Cortex of kidney (tissue), 1 donor: ENCODE results near the gene NHS.

ENCODE experiments used
- DNase-seq: peaks from one replicate; lab custom pipeline; 2025; lab: John Stamatoyannopoulos, UW

Gene NHS

GRCh38 chrX:17736478-17736855 lies 361.5 kb downstream of the NHS start:
- no peak for DNase-seq

- DNase-seq: peak; percentile 37
Measured at GRCh38 chrX:17736856-17737709, 362.1 kb downstream of the NHS start, which contains the start of gene SCML1. SCML1 (plus strand) TSS chrX:17737493; CDS start chrX:17744187, 6,694 bp downstream.

- DNase-seq: no peak
Measured at GRCh38 chrX:17737710-17737985, 362.6 kb downstream of the NHS start.

- no peak for DNase-seq
Measured at GRCh38 chrX:17737986-17738713, 363.1 kb downstream of the NHS start.

- no peak for DNase-seq
Measured at GRCh38 chrX:17738737-17739535, 363.9 kb downstream of the NHS start.

- DNase-seq: no peak
Measured at GRCh38 chrX:17740137-17741122, 365.4 kb downstream of the NHS start.

- no peak for DNase-seq
Measured at GRCh38 chrX:17741123-17741511, 366.1 kb downstream of the NHS start.

GRCh38 chrX:17743913-17744312 lies 368.9 kb downstream of the NHS start:
- no peak for DNase-seq

GRCh38 chrX:17744896-17745523 lies 370.0 kb downstream of the NHS start:
- DNase-seq: no peak

- DNase-seq: no peak
Measured at GRCh38 chrX:17747692-17748091, 372.7 kb downstream of the NHS start.

- no peak for DNase-seq
Measured at GRCh38 chrX:17748684-17749083, 373.7 kb downstream of the NHS start.

- DNase-seq: no peak
Measured at GRCh38 chrX:17750436-17750835, 375.4 kb downstream of the NHS start.

- DNase-seq: no peak
Measured at GRCh38 chrX:17758382-17758781, 383.4 kb downstream of the NHS start.

GRCh38 chrX:17759990-17760389 lies 385.0 kb downstream of the NHS start:
- no peak for DNase-seq

GRCh38 chrX:17767734-17768133 lies 392.7 kb downstream of the NHS start:
- no peak for DNase-seq

- no peak for DNase-seq
Measured at GRCh38 chrX:17768997-17769396, 394.0 kb downstream of the NHS start.

- no peak for DNase-seq
Measured at GRCh38 chrX:17769701-17770269, 394.8 kb downstream of the NHS start.

GRCh38 chrX:17773221-17773876 lies 398.3 kb downstream of the NHS start:
- no peak for DNase-seq

GRCh38 chrX:17774053-17774452 lies 399.1 kb downstream of the NHS start:
- no peak for DNase-seq

- no peak for DNase-seq
Measured at GRCh38 chrX:17778997-17779396, 404.0 kb downstream of the NHS start.
